Fibroblast of pulmonary artery (primary cell): ENCODE measurements around the gene ADH7.

Source experiments
- DNase-seq: peaks from one replicate; pipeline ENCODE4 v3.0.0-alpha.2; 2010; ENCODE audit warnings: low read depth
- H3K4me3 ChIP-seq: replicated peaks from 2 replicates; pipeline ENCODE4 v1.5.1; 2011; ENCODE audit warnings: low read depth, mild to moderate bottlenecking, control low read depth, low read length, moderate library complexity
- TF ChIP-seq, protein P1 (sequence below): IDR thresholded peaks from 2 replicates; pipeline ENCODE4 v1.5.1; 2011; ENCODE audit warnings: mild to moderate bottlenecking, control low read depth, low read length, inconsistent platforms; ENCODE audit errors: missing control alignments

Gene ADH7

DNA sequence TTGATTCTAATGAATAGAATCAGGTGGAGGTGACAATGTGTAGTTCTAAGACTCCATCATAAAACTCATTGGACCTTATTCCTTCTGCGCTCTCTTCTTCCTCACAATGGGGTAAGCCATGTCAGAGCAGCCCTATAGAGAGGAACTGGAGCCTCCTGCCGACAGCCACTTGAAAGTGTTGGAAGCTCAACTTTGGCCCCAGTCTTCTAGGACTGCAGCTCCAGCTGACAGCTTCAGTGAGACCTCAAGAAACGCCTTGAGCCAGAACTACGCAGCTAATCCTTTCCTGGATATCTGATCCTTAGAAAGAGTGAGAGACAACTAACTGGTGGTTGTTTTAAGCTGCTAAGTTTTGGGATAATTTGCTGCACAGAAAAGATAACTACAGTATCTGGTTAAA, 22.1 kb upstream of the ADH7 start:
- DNase-seq = peak; percentile 7
- TF ChIP-seq, protein P1, sequence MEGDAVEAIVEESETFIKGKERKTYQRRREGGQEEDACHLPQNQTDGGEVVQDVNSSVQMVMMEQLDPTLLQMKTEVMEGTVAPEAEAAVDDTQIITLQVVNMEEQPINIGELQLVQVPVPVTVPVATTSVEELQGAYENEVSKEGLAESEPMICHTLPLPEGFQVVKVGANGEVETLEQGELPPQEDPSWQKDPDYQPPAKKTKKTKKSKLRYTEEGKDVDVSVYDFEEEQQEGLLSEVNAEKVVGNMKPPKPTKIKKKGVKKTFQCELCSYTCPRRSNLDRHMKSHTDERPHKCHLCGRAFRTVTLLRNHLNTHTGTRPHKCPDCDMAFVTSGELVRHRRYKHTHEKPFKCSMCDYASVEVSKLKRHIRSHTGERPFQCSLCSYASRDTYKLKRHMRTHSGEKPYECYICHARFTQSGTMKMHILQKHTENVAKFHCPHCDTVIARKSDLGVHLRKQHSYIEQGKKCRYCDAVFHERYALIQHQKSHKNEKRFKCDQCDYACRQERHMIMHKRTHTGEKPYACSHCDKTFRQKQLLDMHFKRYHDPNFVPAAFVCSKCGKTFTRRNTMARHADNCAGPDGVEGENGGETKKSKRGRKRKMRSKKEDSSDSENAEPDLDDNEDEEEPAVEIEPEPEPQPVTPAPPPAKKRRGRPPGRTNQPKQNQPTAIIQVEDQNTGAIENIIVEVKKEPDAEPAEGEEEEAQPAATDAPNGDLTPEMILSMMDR = no peak
- H3K4me3 ChIP-seq = no peak overlapping the region

DNA sequence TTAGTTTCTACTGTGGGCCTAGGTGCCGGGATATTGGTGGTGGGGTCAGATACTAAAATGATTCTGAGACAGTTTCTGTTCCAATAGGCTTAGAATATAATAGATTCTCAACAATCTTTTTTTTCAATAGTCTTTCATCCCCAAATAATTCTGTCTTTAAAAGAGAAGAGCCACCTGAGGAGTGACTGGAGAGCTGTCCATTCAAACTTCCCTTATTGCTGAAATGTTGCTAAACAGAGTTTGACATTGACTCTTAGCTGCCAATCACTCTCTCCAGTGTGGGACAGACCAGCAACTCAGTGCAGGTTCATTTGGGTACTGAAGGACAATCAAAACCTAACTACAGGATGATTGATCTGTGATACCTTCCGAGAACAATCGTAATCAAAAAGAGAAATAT, 12.4 kb upstream of the ADH7 start:
- DNase-seq = no peak
- TF ChIP-seq, protein P1 = no peak
- H3K4me3 ChIP-seq = no peak overlapping the region

DNA sequence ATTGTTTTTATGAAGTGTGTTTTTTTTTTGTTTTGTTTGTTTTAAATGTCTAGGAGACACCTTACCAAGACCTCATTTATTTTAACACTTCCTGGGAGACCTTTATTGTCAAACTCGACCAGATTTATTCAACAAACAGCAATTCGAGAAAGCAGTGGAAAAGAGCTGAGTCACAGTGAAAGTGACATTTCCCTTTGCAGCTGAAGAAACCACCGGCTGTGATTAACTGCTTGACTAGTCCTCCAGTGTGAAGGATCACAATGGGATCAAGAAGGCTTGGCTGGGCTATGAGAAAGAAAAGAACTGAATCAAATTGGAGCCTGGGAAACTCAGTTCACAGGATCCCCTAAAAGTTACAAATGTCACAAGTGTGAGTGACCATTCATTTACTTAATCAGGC, 11.9 kb upstream of the ADH7 start:
- DNase-seq = peak; percentile 82
- TF ChIP-seq, protein P1 = no peak

DNA sequence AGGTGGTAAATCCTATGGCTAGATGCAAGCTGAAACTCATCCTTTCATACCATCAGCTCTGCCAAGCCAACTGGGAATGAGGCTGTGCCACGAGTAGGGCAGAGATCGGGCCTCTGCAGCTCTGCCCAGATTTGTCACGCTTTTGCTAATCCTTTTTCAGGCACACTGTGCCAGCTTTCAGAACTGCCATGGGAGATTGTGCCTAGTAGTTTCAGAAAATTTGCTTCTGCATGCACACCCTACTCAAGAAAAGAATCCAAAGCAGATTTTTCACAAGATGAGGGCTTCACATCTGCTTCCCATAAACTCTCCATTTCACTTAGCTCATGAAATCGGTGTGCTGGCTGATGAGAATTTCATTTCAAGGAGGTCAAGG, 3.3 kb upstream of the ADH7 start:
- no peak for DNase-seq
- no peak overlapping the region for H3K4me3 ChIP-seq
- TF ChIP-seq, protein P1 = no peak

More for the DNA sequence above, 11.9 kb upstream of the ADH7 start:
- H3K4me3 ChIP-seq = no peak overlapping the region

DNA sequence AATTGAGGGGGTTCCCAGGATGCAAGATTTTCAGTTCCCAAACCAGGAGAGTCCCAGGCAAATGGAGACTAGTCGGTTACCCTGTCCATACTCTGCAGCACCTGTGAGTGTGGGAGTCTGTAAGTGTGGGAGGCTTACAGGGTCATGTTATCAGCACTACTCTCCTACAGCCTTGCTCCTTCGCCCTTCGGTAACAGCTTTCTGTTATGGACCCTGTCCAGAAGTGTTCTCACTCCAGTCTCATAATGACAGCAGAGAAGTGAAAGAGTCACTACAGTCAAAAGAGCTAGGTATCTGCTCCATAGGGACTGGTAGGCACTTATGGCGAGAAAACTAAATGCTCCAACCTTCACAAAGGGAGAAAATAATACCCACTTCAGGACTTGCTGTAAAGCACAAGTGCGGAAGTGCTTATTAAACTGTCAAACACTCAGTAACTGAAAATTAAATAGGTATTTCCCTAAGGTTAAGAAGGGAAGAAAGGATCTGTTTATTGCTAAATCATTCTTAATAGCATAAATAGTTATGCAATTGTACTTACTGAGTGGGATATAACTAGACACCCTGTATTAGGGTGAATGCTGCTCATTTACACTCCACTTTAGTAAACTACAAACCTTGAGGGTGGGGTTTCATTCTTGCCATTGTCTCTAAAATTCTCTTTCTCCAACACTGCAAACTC, 2.7 kb upstream of the ADH7 start:
- no peak overlapping the region for H3K4me3 ChIP-seq
- TF ChIP-seq, protein P1 = no peak
- DNase-seq = no peak

DNA sequence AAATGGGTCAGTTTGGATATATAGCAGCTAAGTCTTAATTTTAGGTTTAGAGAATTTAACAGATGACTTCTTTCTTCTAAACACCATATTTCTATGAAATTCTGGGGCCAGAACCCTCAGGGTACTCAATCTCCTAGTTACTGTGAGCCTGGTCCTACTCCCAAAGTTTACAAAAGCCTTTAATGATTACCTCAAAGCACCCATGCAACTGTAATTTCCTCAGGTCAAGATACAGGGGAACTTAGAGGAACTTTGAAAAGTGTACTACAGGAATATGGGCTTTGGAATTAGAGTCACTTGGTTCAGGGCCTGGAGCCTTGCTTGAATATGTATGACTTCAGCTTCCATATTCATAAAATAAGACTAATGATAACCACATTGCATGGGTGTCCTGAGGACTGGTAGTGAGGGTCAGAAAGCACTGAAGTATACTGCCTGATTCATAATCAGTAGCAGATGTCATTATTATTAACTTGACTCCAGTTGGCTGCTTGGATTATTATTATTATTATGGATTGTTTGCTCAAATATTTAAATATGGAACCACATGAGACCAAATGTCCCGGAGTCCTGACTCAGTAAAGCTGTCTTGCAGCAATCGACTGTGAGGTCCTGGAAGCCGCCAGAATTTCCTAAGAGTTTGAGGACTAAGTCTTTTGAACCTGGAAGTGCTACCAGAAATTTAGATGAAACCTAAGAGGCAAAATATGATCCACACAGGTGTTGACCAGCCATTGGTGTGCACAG, 2.0 kb upstream of the ADH7 start:
- TF ChIP-seq, protein P1 = no peak
- no peak overlapping the region for H3K4me3 ChIP-seq

More for the DNA sequence above, 2.0 kb upstream of the ADH7 start:
- DNase-seq = no peak
